Activated CD4-positive, alpha-beta T cell treated with anti-CD3 and anti-CD28 coated beads, Interleukin-2, amount 50 U/mL, for 1 hour (primary cell): ENCODE measurements around the gene PIK3CA.
A peak's percentile ranks its signal among the peaks of the same experiment; 100 is the strongest.
"Not testable (repeated sequence)": the region's sequence is repeated elsewhere in the genome, so short reads cannot be mapped to it uniquely, and the experiment has no call there.

Experiments
- DNase-seq: peaks from one replicate; pipeline ENCODE4 v3.0.0-alpha.2; 2020

Gene PIK3CA

DNA sequence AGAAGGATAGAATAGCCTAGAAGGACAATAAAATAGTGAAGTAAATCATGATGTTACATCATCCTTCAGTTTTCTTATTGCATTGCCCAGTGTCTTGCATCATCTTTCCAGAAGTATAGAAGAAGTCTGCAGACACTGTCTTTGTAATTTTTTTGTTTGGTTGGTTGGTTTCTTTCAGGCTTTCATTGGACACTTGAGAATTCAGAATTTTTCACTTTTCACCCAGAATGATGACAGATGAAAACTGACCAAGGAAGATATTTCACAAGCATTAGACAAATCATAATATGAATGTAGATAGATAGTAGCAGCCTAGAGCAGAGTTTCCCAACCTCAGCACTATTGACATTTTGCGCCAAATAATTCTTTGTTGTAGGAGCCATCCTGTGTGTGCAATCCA lies 67.4 kb downstream of the PIK3CA start:
- not testable (repeated sequence) for DNase-seq

DNA sequence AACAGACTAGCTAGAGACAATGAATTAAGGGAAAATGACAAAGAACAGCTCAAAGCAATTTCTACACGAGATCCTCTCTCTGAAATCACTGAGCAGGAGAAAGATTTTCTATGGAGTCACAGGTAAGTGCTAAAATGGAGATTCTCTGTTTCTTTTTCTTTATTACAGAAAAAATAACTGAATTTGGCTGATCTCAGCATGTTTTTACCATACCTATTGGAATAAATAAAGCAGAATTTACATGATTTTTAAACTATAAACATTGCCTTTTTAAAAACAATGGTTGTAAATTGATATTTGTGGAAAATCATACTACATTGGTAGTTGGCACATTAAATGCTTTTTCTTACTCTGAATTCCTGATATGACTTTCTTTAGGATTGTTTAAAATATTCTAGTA lies 70.1 kb downstream of the PIK3CA start:
- not testable (repeated sequence) for DNase-seq

- DNase-seq: no peak
These were observed 75.4 kb downstream of the PIK3CA start for GRCh38 chr3:179223548-179223947.

DNA sequence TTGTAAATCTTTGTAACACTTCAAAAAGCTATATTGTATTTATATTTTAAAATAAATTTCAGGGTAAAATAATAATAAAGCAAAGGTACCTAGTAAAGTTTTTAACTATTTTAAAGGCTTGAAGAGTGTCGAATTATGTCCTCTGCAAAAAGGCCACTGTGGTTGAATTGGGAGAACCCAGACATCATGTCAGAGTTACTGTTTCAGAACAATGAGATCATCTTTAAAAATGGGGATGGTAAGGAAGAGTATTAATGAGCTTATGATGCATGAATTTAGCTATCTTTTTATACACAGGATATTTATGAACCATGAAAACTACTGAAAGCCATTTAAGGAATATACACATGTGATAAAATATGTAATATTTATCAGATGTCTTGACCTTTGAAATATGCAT lies 76.4 kb downstream of the PIK3CA start:
- no peak for DNase-seq

GRCh38 chr3:179227349-179227748 lies 79.2 kb downstream of the PIK3CA start:
- no peak for DNase-seq

DNA sequence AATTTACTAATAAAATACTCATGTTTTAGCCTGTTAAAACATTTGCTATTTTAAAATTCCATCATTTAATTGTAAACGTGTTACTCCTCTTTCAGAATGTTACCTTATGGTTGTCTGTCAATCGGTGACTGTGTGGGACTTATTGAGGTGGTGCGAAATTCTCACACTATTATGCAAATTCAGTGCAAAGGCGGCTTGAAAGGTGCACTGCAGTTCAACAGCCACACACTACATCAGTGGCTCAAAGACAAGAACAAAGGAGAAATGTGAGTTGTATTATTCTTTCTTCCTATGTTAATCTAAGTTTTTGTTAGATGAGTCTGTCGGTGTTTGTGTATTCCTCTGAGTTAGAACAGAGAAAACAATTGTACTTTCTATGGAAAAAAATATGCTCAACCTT lies 81.0 kb downstream of the PIK3CA start:
- no peak for DNase-seq

DNA sequence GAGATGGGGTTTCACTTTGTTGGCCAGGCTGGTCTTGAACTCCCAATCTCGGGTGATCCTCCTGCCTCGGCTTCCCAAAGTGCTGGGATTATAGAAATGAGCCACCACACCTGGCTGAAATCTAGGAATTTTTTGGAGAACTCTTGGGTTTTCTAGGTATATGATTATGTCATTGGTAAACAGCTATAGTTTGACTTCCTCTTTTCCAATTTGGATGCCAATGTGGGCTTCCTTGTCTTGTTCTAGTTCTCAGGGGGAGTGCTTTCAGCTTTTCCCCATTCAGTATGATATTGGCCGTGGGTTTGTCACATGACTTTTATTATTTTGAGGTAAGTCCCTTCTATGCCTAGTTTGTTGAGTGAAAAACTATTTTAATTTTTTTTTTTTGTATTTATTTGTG lies 84.9 kb downstream of the PIK3CA start:
- DNase-seq: no peak

GRCh38 chr3:179234199-179234598 lies 86.0 kb downstream of the PIK3CA start:
- no peak for DNase-seq

DNA sequence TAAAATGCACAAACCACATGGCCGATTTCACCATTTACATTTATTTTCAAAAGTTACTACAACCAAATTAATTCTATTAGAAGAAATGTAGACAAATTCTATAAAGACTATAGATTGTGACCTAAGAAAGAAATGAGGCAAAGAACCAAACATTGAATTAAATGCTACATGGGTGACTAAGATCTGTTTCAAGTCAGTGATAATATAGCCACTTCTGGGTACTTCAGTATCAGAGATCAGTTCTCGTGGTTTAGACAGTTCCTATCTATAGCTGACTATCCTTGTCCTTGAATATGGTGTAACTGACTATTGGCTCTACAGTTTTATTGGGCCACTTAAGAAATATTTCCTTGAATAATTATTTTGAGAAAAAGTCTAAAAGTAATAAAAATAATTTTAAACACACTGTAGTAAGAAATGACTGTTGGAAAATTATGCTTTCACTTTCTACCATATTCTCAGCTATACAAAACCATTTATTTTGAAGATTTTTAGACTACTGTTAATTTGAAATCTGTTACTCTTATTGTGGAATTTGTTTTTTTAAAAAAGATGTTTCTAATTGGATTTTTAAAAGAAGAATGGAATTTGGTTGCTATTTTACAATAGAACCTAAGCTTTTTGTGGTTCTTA lies 88.6 kb downstream of the PIK3CA start:
- DNase-seq: no peak

DNA sequence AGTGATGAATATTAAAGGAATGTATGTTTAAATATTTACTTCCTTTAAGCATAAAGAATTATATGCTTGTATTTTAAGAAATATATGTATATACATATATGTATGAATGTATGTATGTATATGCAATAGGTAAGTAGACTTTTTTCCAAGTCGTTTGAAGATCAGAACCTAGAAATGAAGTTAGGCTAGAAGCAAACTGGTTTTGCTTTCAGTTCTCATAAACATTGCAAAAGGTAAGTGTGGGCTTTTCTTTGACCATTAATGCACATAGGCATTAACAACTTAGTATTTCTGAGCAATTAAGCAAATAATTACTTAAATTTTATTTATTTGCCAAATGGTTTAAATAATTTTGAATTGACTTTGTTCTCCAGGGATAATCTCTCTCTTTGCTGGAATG lies 92.1 kb downstream of the PIK3CA start:
- not testable (repeated sequence) for DNase-seq

- not testable (repeated sequence) for DNase-seq
These were observed 94.7 kb downstream of the PIK3CA start for GRCh38 chr3:179242859-179243258.

DNA sequence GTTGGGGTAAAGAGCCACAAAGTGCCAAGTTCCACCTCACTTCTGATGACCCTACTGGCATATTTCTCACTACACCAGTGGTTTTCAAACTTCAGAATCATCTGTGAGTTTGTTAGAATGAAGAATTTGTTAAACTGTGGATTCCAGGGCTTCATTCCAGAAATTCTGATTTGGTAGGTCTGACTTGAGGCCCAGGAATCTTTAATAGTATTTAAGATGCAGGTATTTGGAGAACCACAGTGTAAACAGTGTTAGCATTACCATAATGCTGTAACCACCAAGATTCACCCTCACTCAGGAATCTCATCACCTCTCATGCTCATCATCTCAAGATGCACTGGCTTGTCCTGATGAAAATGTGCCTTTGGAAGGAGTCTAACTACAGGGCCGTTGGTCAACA lies 96.7 kb downstream of the PIK3CA start:
- no peak for DNase-seq

DNA sequence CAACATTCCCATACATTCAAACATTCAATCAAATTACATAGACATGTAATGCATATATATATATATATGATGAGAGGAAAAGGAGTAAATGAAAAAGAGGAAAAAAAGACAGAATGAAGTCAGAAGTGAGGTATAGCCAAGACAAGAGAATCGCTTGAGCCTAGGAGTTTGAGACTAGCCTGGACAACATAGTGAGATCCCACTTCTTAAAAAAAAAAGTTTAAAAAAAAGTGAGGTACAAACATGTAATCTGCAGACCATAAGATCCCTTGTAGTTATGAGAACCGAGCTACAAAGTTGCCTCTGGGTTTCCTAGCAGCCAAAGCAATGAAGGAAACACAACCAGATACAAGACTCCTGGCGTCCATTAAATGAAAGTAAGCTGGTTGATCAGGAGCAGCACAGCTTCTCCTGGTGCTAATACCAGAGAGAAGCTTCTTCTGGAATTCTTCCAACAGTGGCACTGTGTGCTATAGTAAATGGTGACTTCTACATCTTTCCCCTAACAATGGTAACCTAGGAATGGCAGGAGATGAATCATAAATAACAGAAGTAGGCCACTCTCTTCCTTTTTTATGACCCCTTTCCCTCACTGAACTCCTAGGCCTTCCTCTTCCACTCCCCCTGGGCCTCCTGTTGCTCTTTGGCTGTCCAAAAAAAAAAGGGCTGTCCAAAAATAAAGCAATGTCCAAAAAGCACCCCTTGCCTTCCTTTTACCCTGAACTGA lies 99.3 kb downstream of the PIK3CA start:
- DNase-seq: no peak

DNA sequence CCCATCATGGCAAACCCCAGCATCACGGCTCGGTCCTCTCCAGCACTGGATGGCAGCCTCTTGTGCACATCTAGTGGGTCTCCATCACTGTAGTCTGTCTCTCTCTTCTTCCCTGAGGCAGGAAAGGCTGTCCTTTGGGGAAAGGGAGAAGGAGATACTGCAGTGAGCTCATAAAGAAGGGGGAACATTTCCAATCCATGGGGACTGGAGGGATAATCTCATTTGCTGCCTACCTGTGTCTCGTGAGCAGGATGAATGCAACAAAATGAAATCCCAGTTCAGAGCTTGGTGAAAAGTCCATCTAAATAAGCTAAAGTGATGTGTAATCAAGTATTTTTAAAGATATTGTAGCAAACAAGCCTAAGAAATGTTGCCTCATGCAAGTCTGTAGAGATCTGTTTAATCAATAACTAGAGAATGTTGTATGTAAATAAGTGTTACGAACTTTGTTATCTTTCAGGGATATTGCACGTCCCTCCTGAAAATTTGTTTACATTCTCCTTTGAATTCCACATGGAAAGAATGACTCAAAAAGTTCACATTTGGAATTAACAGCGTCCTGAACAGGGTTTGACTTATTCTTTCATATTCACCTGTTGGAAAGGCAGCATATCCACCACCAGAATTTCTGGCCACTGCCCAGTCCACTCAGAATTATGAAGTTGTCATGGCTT lies 102.8 kb downstream of the PIK3CA start, which contains the start of gene KCNMB3:
Gene KCNMB3, minus strand, starts transcription at position 312 of the 674 bp plus-strand sequence. Its CDS starts 124 bp downstream, at position 188.
- DNase-seq: no peak

DNA sequence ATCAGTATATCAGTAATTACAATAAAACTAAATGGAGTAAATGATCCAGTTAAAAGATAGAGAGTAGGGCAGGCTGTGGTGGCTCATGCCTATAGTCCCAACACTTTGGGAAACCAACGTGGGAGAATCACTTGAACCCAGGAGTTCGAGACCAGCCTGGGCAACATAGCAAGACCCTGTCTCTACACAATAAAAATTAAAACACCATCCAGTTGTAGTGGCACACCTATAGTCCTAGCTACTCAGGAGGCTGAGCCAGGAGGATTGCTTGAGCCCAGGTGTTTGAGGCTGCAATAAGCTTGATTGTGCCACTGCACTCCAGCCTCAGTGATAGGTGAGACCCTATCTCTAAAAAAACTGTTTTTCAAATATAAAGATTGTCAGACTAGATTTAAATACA lies 108.7 kb downstream of the PIK3CA start:
- no peak for DNase-seq

DNA sequence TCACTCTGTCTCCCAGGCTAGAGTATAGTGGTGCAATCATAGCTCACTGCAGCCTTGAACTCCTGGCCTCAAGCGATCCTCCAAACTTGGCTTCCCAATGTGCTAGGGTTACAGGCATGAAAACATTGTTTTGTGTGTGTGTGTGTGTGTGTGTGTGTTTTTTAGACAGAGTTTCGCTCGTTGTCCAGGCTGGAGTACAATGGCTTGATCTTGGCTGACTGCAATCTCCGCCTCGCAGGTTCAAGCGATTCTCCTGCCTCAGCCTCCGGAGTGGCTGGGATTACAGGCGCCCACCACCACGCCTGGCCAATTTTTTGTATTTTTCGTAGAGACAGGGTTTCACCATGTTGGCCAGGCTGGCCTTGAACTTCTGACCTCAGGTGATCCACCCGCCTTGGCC lies 109.6 kb downstream of the PIK3CA start:
- DNase-seq: not testable (repeated sequence)

DNA sequence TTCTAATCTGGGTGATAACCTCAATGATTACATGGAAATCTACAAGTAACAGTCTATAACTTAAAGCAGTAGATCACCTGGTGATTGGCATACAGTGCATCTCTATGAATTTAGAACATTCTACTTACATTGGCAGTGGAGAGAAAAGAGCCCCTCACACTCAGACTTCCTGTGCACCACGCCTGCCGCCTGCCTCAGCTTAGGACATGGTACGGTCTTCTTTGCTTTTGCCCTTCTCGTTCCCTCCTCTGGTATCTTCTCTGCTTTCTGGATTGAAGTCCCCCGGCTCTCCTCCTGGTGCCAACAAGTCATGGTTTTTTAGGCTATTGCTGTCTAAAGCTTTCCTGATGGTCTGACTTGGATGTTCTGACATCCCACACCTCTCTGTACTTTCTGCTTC lies 110.7 kb downstream of the PIK3CA start:
- DNase-seq: no peak

DNA sequence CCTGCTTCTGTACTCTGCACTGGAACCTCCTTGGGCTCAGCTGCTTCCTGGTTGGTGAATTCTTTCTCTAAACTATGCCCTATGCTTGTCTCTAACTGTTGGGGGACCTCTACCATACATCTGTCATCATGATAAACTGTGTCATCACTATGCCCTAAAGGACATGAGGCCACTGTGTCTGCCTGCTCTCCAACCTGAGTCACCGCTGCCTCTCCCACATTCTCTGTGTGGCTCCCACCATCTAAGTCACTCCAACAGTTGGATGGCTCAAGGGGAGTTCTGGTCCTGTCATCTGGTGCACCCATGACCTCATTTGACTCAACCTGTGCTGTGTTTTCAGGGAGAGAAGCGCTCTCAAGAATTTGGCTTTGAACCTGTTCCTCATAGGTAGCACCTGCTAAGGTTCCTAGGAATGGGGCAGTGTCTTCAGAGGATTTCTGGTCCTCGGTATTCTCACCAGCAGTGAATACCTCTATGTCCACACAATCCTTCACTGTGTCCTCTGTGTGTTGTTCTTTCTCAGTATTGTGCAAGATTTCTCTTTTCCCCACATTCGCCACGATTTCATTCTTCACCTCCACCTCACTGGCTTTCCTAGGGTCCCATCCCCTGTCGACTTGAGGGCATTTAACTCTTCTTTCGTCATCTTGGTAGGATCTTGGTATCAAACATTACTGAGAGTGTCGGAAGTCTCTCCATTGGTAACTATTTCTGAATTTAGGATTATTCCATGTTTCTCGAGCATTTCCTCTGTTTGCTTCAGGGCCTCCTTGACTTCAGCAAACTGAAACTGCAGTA lies 112.0 kb downstream of the PIK3CA start:
- DNase-seq: not testable (repeated sequence)

DNA sequence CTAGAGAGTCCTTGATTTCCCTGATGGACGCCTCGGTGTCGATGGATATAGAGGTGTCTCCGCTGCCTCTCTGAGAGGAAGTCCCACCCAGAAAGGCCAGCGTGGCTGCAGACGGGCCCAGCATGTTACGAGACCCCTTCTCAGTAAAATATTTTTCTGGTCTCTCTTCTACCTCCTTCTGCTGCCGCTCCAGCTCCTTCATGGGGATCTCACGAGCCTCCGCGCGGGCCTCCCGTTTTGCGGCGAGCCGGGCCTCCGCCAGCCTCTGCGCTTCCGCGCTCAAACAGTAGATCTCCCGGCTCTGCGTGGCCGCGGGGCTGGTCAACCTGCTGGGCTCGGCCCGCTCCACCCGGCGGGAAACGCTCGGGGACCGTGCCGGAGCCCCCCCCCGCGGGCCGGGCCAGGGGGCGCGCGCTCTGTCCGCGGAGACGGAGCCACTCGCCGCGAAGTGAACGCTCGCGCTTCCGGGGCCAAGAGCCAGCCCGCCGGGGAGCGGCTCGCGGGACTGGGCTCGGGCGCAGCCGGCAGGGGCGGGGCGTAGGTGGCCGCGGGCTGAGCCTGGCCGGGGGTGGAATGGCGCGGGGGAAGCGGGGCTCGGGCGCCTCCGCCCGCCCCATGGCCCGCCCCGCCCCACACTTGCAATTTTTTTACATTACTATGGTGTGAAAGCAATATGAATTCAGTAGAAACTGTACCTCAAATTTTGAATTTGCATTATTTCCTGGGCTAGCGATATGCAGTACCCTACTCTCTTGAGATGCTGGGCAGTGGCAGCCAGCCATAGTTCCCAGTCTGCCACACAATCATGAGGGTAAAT lies 113.0 kb downstream of the PIK3CA start:
- DNase-seq: peak; percentile 59

DNA sequence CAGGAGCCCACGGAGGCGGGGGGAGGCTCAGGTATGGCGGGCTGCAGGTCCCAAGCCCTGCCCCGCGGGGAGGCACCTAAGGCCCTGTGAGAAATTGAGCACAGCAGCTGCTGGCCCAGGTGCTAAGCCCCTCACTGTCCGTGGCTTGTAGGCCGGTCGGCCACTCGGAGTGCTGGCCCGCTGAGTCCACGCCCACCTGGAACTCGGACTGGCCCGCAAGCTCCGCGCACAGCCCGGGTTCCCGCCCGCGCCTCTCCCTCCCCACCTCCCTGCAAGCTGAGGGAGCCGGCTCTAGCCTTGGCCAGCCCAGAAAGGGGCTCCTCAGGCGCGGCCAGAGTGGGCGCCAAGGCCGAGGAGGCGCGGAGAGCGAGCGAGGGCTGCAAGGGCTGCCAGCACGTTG lies 115.0 kb downstream of the PIK3CA start:
- DNase-seq: no peak

- no peak for DNase-seq
These were observed 116.3 kb downstream of the PIK3CA start for GRCh38 chr3:179264449-179264848.

- no peak for DNase-seq
These were observed 116.9 kb downstream of the PIK3CA start for GRCh38 chr3:179265092-179265491.
